GM21528 (cell line): ENCODE results near the gene KATNB1.
"Not testable (repeated sequence)": the region's sequence is repeated elsewhere in the genome, so short reads cannot be mapped to it uniquely, and the experiment has no call there.

ENCODE experiments used
- ATAC-seq: cut with Tn5 transposase; IDR thresholded peaks from one replicate; pipeline ENCODE4 v1.9.1; 2021; ENCODE audit warnings: mild to moderate bottlenecking, moderate library complexity; ENCODE audit not compliant: unreplicated experiment, low FRiP score

The KATNB1 gene

DNA sequence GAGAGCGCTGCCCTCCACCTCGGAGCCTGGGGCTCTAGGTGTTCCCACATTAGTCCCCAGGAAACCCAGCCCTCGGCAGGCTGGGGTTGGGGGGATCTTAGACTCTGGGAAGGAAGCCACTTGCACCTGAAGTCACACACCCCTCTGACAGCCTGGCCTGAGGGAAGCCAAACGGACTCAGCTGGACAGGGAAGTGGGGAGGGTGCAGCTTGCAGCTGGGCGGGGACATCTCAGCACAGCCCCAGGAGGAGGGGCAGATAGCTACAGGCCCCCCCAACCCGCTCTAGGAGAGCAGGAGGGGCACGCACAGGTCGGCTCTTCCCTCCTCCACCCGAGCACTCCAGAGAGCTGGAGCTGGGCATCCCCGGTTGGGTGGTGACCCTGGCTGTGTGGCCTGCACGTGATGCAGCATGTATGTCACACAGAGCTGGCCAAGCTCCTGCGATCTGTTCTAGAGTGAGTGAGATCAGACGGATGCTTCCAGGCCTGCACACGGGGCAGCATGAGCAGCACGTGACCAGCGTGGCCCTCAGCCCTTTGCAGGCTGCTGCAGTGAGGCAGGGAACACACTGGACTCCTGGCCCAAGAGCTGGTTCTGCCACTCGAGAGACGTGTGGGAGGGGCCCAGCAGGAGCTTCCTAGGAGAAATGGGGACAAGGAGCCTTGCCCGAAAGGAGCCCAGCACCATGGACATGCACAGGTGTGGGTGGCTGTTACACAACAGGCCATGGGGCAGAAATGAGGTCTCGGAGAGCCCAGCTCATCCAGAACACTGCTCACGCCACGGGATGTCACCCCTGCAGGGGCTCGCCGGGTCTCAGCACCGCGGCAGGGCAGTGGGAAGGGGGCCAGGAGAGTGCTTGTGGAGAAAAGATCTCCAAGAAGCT is 51.3 kb downstream of the KATNB1 start:
- ATAC-seq, result no peak

DNA sequence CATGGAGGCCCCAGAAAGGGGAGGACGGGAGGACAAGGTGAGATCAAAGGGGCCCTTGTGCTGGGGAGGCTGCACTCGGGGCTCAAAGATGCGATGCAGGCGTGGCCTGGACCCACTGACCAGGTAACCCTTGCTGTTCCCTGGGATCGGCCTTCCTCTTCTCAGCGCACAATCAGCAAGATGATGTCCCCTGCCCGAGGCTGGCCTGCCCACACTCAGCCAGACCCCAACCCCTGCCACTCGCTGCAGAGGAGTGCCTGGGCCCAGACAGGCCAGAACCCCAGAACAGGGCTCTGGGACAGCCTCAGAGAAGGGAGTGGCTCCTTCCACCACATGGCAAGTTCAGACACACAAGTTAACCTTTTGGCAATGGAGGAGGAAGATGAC is 51.9 kb downstream of the KATNB1 start:
- no peak for ATAC-seq

DNA sequence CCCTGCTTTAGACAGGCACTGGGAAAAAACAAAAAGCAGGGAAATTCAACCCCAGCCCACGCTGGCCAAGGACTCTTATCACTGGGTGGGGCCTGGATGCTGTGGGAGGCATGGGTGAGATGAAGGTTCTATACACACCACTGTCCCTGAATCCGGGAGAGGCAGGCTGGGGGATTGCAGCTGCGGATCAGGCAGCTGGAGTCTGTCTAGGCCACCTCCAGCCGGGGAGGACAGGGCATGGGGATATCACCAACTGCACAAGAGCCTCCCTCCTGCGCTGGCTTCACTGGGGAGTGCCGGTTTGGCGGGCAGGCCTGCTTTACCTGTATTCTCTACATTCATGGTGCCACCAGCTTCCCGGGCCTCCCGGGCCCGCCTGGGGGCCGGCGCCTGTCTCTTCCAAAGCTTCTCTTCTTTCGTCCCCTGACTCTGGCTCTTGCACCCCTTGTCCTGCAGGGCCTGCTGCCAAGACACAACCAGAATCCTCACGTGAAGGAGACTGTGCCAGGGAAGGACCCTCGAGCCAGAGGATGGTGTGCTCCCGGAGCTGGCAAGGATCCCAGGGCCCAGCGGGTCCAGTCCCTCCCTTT is 52.8 kb downstream of the KATNB1 start:
- no peak for ATAC-seq

DNA sequence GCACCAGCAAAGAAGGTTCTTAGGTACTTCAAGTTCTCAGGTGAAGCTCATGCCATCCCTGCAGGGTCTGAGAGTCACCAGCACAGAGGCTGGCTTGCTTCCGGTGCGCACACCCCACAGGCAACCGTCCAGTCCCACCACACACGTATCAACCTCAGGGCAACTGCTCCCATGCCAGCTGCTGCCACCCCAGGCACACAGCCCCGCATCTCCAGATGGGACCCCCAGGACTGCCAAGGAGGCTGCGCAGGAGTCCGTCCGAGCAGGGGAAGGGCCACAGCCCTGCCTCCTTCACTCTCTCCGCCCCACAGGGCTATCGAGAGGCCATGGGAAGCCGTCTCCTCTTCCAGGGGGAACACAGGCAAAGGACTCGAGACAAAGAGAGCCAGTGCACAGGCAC is 53.4 kb downstream of the KATNB1 start:
- no peak for ATAC-seq

DNA sequence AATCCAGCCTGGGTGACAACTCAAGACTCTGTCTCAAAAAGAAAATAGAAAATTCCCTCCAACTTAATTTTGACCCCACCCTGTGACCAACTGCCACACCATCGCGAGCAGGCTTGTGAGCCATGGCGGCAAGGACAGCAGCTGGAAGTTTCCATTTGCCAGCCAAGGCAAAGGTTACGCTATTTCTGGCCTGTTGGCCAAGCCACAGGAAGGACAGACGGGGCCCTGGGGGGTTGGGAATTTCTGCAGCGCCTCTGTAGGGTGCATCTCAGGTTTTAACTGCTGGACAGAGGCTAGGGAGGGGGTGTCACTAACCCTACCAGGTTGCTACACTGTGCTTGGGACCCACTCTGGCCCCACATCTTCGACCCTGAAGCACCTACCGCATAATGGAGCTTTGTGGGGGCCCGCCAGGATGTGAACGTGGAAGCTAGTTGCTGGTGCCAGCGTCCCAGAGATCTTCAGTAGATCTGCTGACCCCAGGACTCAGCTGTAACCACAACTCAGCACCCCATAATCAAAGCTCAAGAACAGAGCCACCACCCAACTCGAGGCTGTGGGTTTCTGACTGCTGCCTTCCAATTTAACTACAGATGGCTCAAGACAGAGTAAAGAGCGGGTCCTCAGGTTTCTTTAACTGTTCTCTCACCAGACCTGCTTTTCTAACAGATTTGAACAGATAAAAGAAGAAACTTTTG is 55.8 kb downstream of the KATNB1 start:
- ATAC-seq, result no peak

DNA sequence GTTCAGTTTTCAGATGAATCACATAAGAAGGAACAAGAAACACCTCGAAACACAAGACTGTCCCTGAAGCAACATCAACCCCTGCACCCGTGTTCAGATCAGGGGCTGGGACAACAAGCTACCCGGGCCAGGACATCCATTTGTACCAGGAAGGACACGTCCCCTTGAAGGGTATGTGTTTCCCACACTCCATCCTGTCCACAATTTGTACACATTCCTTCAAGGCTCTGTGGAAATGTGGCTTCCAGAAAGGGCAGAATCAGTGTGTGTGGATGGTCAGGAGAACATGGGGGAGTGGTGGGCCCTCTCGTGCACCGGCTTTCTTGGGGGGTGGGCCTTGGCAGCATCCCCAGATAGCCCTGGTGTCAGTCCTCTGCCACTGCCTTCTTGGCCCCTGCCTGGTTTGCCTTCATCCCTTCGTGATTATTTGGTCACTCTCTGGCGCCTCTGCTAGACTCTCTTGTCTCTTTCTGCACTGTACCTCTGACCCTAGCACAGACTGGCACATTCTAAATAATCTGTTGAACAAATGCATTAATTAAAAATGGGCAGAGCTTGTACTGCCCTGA is 56.4 kb downstream of the KATNB1 start:
- ATAC-seq, result no peak

DNA sequence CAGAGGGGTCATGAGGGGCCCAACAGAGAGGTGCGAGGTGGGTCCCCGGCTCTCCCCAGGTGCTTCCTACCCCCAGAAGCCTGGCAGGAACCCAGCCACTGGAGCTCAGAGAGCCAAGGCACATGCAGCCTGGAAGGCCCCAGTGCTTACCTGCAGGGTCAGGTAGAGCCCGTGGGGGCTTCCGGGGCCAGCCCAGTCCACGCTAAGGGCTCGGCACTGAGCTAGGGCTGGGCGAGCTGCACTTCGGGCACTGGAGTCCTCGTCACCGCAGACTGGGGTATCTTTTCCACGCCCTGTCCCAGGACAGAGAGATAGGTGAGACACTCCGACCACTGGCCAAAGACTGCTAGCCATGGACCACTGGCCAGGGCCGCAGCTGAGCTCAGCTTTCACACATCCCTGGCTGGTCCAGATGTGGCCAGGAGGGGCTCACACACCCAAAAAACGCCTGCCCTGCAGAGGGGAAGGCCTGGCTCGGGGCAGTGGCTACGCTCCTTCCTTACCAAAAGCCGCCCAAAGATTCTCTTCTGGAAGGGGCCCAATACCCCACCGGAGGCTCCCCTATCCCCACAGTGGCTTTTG is 59.4 kb downstream of the KATNB1 start:
- no peak for ATAC-seq

DNA sequence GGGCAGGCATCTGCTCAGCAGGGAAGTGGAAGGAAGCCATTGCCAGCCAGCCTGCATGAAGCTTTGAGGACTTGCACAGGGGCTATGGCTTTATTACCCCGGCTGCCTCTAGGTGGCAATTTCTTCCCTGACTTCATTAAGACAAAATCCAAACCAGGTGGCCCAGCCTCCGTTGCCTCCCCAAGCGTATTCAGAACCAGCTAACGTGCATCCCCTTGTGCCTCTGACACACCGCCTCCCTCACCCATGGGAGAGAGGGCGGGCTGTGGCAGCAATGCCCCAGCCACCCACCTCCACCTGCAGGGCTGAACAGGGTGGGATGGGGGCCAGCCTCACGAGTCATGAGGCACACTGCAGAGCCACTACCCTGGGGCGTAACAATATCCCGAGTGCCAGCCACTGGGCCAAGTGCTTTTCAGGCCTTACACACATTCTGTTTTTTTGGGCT is 59.9 kb downstream of the KATNB1 start:
- no peak for ATAC-seq

DNA sequence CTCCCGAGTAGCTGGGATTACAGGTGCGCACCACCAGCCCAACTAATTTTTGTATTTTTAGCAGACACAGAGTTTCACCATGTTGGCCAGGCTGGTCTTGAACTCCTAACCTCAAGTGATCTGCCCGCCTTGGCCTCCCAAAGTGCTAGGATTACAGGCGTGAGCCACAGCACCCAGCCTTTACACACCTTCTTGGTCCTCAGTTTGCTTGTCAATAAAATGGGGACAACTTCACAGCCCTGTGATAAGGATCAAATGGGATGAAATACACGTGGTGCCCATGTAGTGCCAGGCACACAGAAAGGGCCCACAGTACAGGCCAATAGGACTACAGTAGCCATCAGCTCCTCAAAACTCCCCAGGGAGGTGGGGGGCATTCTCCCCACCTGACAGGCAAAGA is 60.4 kb downstream of the KATNB1 start:
- not testable (repeated sequence) for ATAC-seq

DNA sequence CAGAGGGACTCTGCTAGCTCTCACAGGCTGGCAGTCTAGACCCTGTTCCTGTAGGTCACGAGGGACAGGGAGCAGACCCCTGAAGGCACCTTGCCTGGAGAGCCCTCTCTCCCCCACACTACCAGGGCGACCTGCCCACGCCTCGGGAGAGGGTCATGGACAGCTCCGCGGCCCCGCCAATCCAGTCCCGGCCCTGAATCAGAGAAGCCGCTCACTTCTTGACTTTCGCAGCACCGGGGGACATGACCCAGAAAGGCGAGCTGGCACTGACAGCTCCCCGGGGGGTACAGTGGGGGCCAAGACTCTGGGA is 61.6 kb downstream of the KATNB1 start:
- ATAC-seq, result no peak

DNA sequence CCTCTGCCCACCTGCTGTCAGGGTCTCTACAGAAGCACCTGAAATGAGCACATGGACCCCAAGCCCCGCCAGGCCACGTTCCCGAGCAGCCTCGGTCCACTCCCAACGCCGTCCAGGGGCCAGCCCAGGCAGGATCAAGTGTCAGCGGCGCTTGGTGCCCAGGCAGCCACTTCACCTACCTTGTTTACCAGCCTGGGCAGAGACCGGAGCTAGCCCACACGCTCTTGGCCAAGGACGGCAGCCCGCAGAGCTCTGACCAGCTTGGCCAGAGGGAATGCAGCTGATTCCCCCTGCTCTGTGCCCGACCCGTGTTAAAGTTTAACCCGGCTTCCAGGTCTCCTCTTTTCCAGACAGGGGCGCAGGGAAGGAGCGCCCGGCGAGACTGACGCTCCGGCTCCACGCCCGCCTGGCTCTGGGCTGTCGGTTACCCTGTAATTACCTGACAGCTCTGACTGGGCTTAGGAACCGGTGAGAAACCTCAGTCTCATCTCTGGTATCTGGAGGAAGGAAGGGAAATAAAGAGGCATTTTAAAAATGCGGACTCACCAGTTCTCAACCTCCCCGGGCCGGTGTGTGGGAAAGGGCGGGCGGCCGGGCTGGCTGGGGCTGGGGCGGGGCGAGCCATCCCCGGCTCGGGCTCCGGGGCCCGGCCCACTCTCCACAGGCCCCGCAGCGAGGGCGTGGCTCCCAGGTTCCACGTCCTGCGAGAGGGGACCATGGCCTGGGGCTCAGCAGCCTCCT is 62.1 kb downstream of the KATNB1 start:
- no peak for ATAC-seq

DNA sequence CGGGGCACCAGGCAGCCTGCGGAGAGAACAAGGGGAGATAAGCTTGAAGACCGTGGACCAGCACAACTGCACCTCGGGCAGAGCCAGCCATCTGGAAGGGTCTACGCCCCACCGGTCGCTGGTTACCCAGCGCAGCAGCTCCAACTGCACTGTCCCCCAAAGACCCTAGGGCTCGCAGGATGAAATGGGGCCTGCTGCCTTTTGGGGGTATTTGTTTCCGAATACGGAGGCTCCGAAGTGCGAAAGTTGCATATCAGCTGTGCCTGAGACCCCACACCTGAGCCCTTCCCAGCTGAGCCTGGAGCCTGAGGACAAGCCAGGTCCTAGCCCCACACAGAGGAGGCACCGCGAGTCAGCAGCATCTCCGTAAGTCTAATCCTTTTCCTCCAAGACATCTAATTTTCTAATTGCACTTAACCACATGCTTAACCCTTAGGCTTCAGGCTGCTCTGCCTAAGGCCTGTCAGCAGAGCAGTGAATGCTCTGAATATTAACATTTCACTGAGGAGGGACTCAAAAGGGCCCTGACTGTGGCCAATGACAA is 62.8 kb downstream of the KATNB1 start:
- no peak for ATAC-seq

DNA sequence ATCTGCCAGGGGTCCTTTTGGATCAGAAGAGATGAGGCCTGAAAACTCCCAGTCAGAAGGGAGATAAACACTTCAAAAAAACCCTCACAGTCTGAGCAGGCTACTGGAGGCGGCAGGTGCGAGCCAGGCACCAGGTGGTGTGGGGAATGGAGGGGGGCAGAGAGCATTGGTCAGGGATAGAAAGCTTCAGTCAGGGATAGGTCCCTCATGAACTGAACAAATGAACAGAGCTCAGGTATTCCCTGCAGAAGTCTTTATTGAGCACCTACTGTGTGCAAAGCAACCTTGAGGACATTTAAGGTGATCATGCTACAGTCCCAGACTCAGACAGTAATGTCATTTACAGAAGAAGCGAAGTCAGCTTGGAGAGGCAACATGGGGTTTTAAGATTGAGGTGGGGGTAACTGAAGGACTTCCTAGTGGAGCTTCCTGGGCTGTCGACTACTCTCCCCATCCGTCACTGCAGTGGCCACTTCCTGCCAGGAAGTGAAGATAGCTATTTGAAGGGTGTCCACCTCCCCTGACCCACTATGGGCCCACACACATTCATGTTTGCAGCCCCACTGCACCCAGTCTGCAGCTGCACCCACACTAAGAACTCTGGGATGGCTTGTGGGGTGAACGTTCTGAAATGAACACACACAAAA is 63.5 kb downstream of the KATNB1 start:
- ATAC-seq, result no peak

DNA sequence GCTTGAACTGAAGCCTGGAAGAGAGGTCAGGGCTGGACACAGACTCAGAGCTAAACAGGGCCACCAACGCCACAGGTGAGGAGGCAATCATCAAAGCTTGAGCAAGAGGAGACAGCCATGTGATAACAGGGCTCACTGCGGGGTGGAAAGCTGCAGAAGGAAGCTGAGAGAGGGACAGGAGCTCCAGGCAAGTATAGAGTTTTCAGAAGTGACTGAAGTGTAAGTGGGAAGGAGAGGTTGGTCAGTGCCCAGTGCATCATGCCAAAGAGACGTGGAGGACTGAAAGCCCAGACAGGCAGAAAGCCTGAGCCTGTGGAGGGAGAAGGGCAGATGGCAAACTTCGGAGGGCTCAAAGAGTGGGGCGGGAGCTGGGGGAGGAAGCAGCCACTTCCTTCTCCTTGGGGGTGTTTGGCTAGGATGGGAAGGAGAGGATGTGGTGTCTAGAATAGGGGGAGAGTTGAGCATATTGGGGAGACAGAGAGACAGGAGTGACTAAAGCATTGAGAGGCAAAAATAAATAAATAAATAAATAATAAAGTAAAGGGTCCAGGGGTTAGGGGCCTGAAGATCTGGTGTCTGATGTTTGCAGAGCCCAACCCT is 64.1 kb downstream of the KATNB1 start:
- no peak for ATAC-seq

DNA sequence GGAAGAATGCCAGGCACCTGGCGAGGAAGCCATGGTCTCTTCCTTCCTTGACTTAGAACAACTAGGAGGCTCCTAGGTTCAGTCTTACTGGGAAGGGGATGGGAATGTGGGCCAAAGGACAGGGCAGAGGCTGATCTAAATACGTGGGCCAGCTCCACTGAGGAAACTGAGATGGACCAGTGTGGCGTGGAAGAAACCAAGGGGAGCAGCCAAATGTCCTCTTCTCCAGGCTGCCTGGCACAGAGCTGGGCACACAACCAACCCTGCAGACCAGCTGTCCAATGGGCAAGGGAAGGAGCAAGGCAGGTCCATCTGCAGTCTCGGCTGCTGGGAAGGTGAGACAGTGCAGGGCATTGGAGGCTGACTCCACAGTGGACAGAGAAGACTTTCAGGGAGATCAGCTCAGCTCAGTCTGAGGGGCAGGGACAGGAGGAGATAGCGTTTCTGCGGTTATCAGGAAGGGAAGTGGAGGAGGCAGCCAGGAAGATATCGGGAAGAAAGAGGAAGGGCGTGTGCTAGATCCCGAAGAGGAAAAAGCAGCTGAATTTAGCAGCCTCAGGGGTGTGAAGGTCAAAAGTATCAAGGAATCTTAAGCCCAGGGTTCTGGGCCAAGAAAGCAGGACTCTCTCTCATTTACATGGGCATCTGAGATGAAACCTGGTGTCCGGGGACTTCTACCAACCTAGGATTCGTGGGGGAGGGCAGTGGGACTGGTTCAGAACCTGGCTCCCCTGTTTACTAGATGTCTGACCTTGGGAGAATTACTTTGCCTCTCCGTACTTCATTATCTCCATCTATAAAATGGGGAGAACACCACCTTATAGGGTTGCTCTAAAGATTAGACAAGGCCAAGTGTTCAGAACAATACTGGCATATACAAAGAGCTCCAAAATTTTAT is 64.9 kb downstream of the KATNB1 start:
- no peak for ATAC-seq

DNA sequence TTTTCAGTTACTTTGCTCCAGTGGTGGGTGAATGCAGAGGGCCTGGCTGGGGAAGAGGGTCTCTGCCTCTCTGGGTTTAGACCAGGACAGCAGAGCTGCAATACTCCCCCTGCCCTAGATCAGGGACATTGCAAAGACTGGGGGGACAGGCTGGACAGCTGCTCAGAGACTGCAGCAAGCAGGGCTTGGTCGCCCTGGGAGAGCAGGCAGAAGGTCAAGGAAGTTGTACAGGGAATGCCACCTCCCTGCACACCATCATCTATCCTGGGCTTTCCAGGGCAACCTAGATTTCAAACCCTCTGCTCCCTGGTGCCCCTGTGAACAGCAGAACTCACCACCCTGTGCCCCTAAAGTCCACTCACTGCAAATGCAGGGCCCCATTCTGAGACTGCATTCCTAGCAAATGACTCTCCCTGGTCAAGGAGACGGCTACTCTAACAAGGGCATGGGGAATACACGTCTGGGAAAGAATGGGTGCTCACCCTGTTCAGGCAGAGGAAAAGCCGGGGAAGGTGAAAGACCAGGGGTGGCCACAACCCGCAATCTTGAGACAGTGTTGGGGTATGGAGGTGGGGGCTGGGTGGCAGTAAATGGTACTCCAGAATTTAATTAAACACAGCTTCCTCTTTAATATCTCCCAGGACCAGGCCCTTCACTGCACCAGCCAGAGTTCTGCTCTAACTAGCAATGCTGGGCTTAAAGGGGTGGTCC is 65.7 kb downstream of the KATNB1 start:
- no peak for ATAC-seq

DNA sequence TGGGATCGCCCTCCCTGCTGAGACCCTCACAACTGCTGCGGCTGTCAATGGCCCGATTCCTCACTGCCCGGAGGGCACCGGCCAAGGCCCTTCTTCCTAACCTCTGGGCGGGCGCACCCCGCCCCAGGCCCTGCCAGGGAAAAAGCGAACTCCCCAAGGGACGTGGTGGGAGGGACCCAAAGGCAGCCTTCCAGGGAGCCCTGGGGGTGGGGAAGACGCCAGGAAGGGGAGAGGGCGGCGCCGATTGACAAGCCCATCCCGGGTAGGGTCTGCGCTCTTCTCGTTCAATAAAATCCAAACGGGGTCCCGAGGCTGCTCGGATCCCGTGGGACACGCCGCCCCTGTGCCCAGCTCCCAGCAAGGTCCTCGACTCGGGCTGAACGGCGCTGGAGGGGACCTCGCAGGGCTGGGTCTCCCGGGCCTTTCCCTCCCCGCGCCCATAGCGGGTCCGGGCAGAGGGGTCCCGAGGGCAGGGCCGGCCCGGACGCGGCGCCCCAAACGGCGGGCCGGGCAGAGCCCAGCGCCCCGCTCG is 66.3 kb downstream of the KATNB1 start:
- ATAC-seq, result no peak
